Measurements from ENCODE around the gene HLA-DOB. TPM values are rescaled to one million over a fixed set of nuclear protein-coding genes. Genes with fewer than 3 reads are reported as not detected.
A peak's percentile ranks its signal among the peaks of the same experiment; 100 is the strongest.

Gene HLA-DOB
- total RNA-seq, 3 donors from 2014 or later (not counting 1 experiment from before 2014, with no cell fraction given): 4.2 to 13.7 (median 10.4) TPM

GRCh38 chr6:32827025-32827424, 10.2 kb upstream of the HLA-DOB start:
- intact Hi-C loops (cut with micrococcal nuclease): no loop called here
- H3K9me3 Mint-ChIP-seq: no peaks in the 10 kb centered on the region
- no peak overlapping the region for H3K27ac ChIP-seq (ENCODE audit: low read length)
- H3K36me3 Mint-ChIP-seq: peaks cover 20% of the 10 kb centered on the region
- WGBS (ENCODE audit: insufficient coverage): 100% methylated on average over 1 of the region's 3 CpGs
- no peak for TF ChIP-seq CTCF (IDR thresholded peaks at IDR 0.05)
- no peaks in the 10 kb centered on the region for H3K4me1 ChIP-seq (ENCODE audit: control insufficient read depth, insufficient read depth, low read length)
- no peaks in the 10 kb centered on the region for H3K9me3 ChIP-seq (ENCODE audit: control insufficient read depth, insufficient read depth, low read length)
- no peak for DNase-seq
- H3K27ac Mint-ChIP-seq: no peak overlapping the region
- H3K36me3 ChIP-seq (ENCODE audit: control insufficient read depth, insufficient read depth, low read length): peaks cover 48% of the 10 kb centered on the region
- no peak for ATAC-seq
- no peak overlapping the region for H3K4me3 ChIP-seq (ENCODE audit: low read length)
- peaks cover 0 to 5% of the 10 kb centered on the region in 2 donors for H3K4me1 Mint-ChIP-seq
- no peaks in the 10 kb centered on the region for H3K27me3 ChIP-seq (ENCODE audit: control insufficient read depth, insufficient read depth, low read length)
- H3K27me3 Mint-ChIP-seq (ENCODE audit: low read depth in 2 of 2): no peaks in the 10 kb centered on the region
- H3K4me3 Mint-ChIP-seq: no peak overlapping the region

- Histone ChIP-seq H3K4me3 (ENCODE audit: low read length) (no peak overlapping the region), H3K4me1 (ENCODE audit: control insufficient read depth, insufficient read depth, low read length) (no peaks in the 10 kb centered on the region), H3K36me3 (ENCODE audit: control insufficient read depth, insufficient read depth, low read length) (peaks cover 37% of the 10 kb centered on the region), H3K27ac (ENCODE audit: low read length) (no peak overlapping the region), H3K27me3 (ENCODE audit: control insufficient read depth, insufficient read depth, low read length) (no peaks in the 10 kb centered on the region), H3K9me3 (ENCODE audit: control insufficient read depth, insufficient read depth, low read length) (no peaks in the 10 kb centered on the region)
- Mint-ChIP-seq H3K9me3 (no peaks in the 10 kb centered on the region), H3K27me3 (ENCODE audit: low read depth in 2 of 2) (no peaks in the 10 kb centered on the region), H3K27ac (no peak overlapping the region), H3K4me3 (no peak overlapping the region), H3K36me3 (peaks cover 10% of the 10 kb centered on the region), H3K4me1 (peaks cover 0 to 5% of the 10 kb centered on the region in 2 donors)
- DNase-seq (peak in 1 of 2 donors; percentile 41), ATAC-seq (no peak)
- 100% methylated on average over 2 of the region's 2 CpGs for WGBS (ENCODE audit: insufficient coverage)
- no peak for TF ChIP-seq CTCF (IDR thresholded peaks at IDR 0.05)
- intact Hi-C loops (cut with micrococcal nuclease): no loop called here
Measured at GRCh38 chr6:32825966-32826365, 9.2 kb upstream of the HLA-DOB start.

GRCh38 chr6:32819729-32820128, 2.9 kb upstream of the HLA-DOB start:
- intact Hi-C loops (cut with micrococcal nuclease): no loop called here
- TF ChIP-seq CTCF (IDR thresholded peaks at IDR 0.05): no peak
- no peak overlapping the region for H3K27ac ChIP-seq (ENCODE audit: low read length)

GRCh38 chr6:32818867-32819266, 2.1 kb upstream of the HLA-DOB start:
- H3K27me3 ChIP-seq (ENCODE audit: control insufficient read depth, insufficient read depth, low read length): no peaks in the 10 kb centered on the region
- DNase-seq (no peak), ATAC-seq (no peak)
- H3K4me1 Mint-ChIP-seq: no peaks in the 10 kb centered on the region
- no peaks in the 10 kb centered on the region for H3K36me3 Mint-ChIP-seq
- H3K4me3 Mint-ChIP-seq: no peak overlapping the region
- no peaks in the 10 kb centered on the region for H3K9me3 Mint-ChIP-seq
- no peak overlapping the region for H3K27ac ChIP-seq (ENCODE audit: low read length)
- no peaks in the 10 kb centered on the region for H3K4me1 ChIP-seq (ENCODE audit: control insufficient read depth, insufficient read depth, low read length)
- no peaks in the 10 kb centered on the region for H3K27me3 Mint-ChIP-seq (ENCODE audit: low read depth in 2 of 2)
- no peak for TF ChIP-seq CTCF (IDR thresholded peaks at IDR 0.05)
- H3K27ac Mint-ChIP-seq: no peak overlapping the region
- H3K36me3 ChIP-seq (ENCODE audit: control insufficient read depth, insufficient read depth, low read length): peaks cover 3% of the 10 kb centered on the region
- H3K9me3 ChIP-seq (ENCODE audit: control insufficient read depth, insufficient read depth, low read length): no peaks in the 10 kb centered on the region
- intact Hi-C loops (cut with micrococcal nuclease): no loop called here
- 37% methylated on average over 1 of the region's 2 CpGs for WGBS (ENCODE audit: insufficient coverage)
- H3K4me3 ChIP-seq (ENCODE audit: low read length): no peak overlapping the region

More at GRCh38 chr6:32819729-32820128, 2.9 kb upstream of the HLA-DOB start:
- Mint-ChIP-seq H3K4me1 (no peaks in the 10 kb centered on the region), H3K36me3 (no peaks in the 10 kb centered on the region), H3K27ac (no peak overlapping the region), H3K9me3 (no peaks in the 10 kb centered on the region), H3K4me3 (no peak overlapping the region), H3K27me3 (ENCODE audit: low read depth in 2 of 2) (no peaks in the 10 kb centered on the region)
- no peaks in the 10 kb centered on the region for H3K9me3 ChIP-seq (ENCODE audit: control insufficient read depth, insufficient read depth, low read length)
- no peak for DNase-seq
- no peaks in the 10 kb centered on the region for H3K36me3 ChIP-seq (ENCODE audit: control insufficient read depth, insufficient read depth, low read length)
- 84% methylated on average over 3 of the region's 3 CpGs for WGBS (ENCODE audit: insufficient coverage)
- H3K27me3 ChIP-seq (ENCODE audit: control insufficient read depth, insufficient read depth, low read length): no peaks in the 10 kb centered on the region
- H3K4me3 ChIP-seq (ENCODE audit: low read length): no peak overlapping the region
- no peaks in the 10 kb centered on the region for H3K4me1 ChIP-seq (ENCODE audit: control insufficient read depth, insufficient read depth, low read length)
- no peak for ATAC-seq
